Head of caudate nucleus (tissue), 42 donors: ENCODE results near the gene FAXC.

ENCODE experiments used
- DNase-seq, 42 donors: peaks; one replicate each; pipeline versions ENCODE4 v3.0.0 to v3.0.0-alpha.2; 2020 to 2021; ENCODE audit warnings: mixed read lengths in 7 of 42
- intact Hi-C: fragments of 100-400 bp; cut with DNase I; formaldehyde crosslinking; loops from one replicate; pipeline ENCODE4 v1.15.0; 2022

The FAXC gene

GRCh38 chr6:99349171-99350141 lies at the start of gene FAXC:
Gene FAXC, minus strand, starts transcription at chr6:99349674. Its CDS starts 302 bp downstream, at chr6:99349372.
- intact Hi-C loops: no loop called here
- peak in 39 of 42 donors; percentile 33 to 79 (median 55) for DNase-seq

DNA sequence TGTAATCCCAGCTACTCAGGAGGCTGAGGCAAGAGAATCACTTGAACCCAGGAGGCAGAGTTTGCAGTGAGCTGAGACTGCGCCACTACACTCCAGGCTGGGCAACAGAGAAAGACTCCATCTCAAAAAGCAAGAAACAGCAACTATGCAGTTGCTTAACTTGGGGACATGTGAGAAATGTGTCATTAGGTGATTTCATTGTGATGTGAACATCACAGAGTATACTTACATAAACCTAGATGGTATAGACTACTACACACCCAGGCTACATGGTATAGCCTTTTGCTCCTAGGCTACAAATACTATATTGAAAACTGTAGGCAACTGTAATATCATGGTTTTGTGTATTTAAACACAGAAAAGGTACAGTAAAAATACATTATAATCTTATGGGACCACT lies 47.8 kb upstream of the FAXC start:
- intact Hi-C loops: no loop called here
- no peak for DNase-seq

- peak; percentile 50 to 90 (median 76) for DNase-seq
- intact Hi-C loops: loop anchor here (2.0 kb wide), 1 partner anchor 31 kb away; the partner anchor contains the start of gene PNISR
Measured at GRCh38 chr6:99393698-99394531, 44.4 kb upstream of the FAXC start, which contains the start of gene COQ3. Gene COQ3, minus strand, starts transcription at chr6:99394195. Its CDS starts 16 bp downstream, at chr6:99394179.

GRCh38 chr6:99393366-99393697 lies 43.9 kb upstream of the FAXC start:
- intact Hi-C loops: no loop called here

DNA sequence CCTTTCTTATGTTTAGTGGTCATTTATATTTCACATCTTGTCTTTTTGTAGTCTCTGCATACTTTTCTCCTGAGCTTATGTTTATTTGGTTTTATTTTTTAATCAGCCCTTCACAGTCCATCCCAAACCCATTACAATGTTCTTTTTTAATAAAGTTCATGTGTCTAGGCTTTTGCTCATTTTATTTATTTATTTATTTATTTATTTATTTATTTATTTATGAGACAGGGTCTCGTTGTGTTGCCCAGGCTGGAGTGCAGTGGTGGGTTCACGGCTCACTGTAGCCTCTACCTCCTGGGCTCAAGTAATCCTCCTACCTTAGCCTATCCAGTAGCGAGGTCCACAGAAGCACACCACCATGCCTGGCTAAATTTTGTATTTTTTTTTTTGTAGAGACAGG lies 41.4 kb upstream of the FAXC start:
- no peak for DNase-seq
- intact Hi-C loops: no loop called here

More at GRCh38 chr6:99393366-99393697, 43.9 kb upstream of the FAXC start:
- no peak for DNase-seq

- intact Hi-C loops: no loop called here
- DNase-seq: no peak
Measured at GRCh38 chr6:99384507-99384906, 35.0 kb upstream of the FAXC start.

- no peak for DNase-seq
- intact Hi-C loops: no loop called here
Measured at GRCh38 chr6:99378636-99379035, 29.2 kb upstream of the FAXC start.

- intact Hi-C loops: no loop called here
- no peak for DNase-seq
Measured at GRCh38 chr6:99369533-99369932, 20.1 kb upstream of the FAXC start.

GRCh38 chr6:99366852-99367251 lies 17.4 kb upstream of the FAXC start:
- intact Hi-C loops: no loop called here
- no peak for DNase-seq

- intact Hi-C loops: no loop called here
Measured at GRCh38 chr6:99364026-99364425, 14.6 kb upstream of the FAXC start.

GRCh38 chr6:99362678-99363268 lies 13.3 kb upstream of the FAXC start:
- intact Hi-C loops: no loop called here
- DNase-seq: no peak

More at GRCh38 chr6:99364026-99364425, 14.6 kb upstream of the FAXC start:
- no peak for DNase-seq

- intact Hi-C loops: no loop called here
- DNase-seq: no peak
Measured at GRCh38 chr6:99359800-99360199, 10.3 kb upstream of the FAXC start.

- intact Hi-C loops: no loop called here
Measured at GRCh38 chr6:99356641-99357040, 7.2 kb upstream of the FAXC start.

DNA sequence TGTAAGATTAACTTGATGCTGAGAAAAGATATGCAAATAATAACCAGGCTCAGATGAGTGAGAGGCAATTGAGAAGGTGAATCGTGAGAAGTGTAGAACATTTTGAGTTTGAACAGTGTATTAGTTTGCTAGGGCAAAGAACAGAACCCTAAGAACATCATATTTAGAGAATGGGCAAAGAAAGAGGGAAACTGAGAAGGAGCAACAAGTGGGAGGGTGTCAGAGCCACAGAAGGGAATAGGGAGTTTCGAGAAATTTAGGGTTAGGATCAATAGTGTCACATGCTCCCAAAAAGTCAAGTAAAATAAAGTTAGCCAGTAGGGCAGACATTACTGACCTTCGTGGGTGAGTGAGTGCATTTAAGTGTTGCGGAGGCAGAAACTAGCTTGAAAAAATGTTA lies 5.5 kb upstream of the FAXC start:
- no peak for DNase-seq
- intact Hi-C loops: no loop called here

More at GRCh38 chr6:99356641-99357040, 7.2 kb upstream of the FAXC start:
- no peak for DNase-seq

DNA sequence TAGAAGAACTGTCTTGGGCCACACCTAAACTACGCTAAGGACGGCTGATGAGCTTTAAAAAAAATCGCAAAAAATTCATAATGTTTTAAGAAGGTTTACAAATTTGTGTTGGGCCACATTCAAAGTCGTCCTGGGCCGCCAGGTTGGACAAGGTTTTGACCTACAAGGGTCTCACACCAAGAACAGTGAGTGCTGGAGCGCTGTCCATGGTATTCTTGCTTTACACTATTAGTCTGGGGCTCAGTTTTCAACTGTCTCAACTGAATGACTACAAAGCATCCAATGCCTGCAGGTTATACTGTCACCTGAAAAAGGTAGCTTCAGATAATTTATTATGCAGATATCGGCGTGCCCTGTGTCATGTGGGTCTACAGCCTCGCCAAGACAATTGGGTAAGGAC lies 3.7 kb upstream of the FAXC start:
- DNase-seq: no peak
- intact Hi-C loops: no loop called here

DNA sequence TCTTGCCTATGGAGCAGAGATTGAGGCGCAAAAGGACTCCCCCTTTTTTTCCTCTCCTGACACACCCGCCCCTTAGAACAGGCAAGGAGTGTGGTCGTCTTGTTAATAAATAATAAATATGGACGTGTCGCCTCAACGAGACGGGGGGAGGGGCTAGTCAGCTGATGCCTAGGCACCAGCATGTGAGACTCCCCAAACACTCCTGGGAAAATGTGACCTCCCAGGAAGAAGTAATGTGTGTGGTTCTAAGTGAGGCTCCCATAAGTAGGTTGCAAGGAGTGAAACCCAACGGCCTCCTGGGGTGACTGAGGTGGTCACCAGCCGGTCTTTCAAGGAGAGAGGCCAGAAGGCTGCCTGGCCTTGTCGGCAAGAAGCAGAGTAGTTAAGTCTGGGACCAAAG lies 1.1 kb upstream of the FAXC start:
- intact Hi-C loops: no loop called here
- DNase-seq: peak in 28 of 42 donors; percentile 7 to 57 (median 37)

DNA sequence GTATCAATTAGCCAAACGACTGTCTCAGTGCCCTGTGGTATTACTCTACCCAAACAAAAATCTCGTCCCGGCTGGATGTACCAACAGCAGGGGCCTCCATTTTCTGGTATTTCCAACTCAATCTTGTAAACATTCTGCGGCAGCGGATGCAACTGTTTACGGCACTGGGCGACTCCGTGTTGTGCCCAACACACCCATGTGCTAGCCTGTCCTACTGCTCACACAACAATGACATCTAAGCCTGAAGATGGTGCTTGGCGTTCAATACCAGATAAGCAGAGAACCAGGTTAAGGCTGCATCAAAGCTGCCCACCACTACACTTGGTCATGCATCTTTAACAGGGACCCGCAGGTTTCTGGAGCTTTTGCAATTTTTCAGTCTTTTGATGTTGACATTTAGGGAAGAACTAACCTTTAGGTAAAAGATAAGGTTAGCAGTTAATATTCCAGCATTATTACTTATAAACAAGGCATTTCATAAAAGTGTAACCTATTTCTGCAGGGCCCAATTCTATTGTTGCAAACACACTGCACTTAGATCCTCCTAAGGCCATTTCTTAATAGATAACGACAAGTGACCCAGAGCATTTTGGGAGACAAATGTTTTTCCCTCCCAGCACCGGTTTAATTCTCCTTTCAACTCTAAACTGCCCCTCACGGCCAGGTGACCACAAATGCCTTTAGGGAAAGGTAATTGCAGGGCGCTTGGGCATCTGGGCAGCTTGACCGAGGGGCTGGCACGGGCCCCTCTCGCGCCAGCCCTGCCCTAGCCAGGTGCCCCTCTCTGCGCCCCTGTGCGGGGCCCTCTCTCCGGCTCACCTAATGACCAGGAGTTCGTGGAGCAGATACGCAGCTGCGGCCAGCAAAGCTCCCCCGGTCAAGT lies 945 bp downstream of the FAXC start:
- DNase-seq: peak in 7 of 42 donors; percentile 12 to 39 (median 20)
- intact Hi-C loops: no loop called here

DNA sequence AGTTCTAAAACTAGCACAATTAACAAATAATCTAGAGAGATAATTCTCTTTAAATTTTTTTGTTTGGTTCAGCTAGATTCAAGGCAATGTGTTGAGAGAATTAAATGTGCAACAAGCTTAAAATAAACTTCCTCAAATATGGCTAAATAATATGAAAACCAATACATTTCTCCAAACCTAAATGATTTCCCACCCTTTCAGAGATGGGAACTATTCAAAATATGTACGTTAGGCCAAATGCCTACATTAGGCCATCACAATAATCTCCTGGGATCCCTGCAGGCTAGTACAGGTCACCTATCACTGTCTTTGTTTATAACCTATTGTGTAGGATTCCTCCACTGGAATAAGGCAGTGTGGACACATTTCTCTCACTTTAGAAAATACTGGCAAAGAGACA lies 1.7 kb downstream of the FAXC start:
- intact Hi-C loops: no loop called here
- DNase-seq: no peak
